GM10248 (cell line): ENCODE results near the gene ATR.
"Not testable (repeated sequence)": the region's sequence is repeated elsewhere in the genome, so short reads cannot be mapped to it uniquely, and the experiment has no call there.

Experiments used
- CTCF ChIA-PET: fragments of 300-600 bp; sonication (Branson Sonifier 250); formaldehyde crosslinking; extraction: SDS; loops from one replicate; lab custom pipeline; 2021; ENCODE audit warnings: antibody characterized with exemption; lab: Yijun Ruan, JAX
- POLR2A ChIA-PET: fragments of 350-650 bp; sonication (Branson Sonifier 250); formaldehyde crosslinking; extraction: SDS; loops from one replicate; lab custom pipeline; 2020; ENCODE audit warnings: antibody characterized with exemption; lab: Yijun Ruan, JAX
- DNase-seq: peaks from one replicate; pipeline ENCODE4 v3.0.0; 2012; ENCODE audit errors: extremely low spot score
- CTCF ChIP-seq: IDR thresholded peaks from 2 replicates; pipeline ENCODE4 v1.5.1; 2012; ENCODE audit warnings: mild to moderate bottlenecking, low read depth; ENCODE audit errors: extremely low read depth, missing control alignments, control extremely low read depth

Gene ATR

GRCh38 chr3:142595951-142596725 lies 17.6 kb upstream of the ATR start, which contains the start of gene PLS1:
PLS1 (plus strand) TSS chr3:142596393; CDS start chr3:142664238, 67,845 bp downstream.
- no peak for TF ChIP-seq CTCF
- POLR2A ChIA-PET = no interaction called here
- CTCF ChIA-PET = interaction anchor here (1.8 kb wide), 1 partner anchor 14 kb away, joined by 8 read pairs; no protein-coding TSS in a partner anchor
- DNase-seq = peak; percentile 91

- no peak for DNase-seq
- CTCF ChIA-PET = no interaction called here
- POLR2A ChIA-PET = no interaction called here
- no peak for TF ChIP-seq CTCF
Observed at GRCh38 chr3:142595581-142595950, 17.0 kb upstream of the ATR start.

- POLR2A ChIA-PET = no interaction called here
Observed at GRCh38 chr3:142595141-142595540, 16.6 kb upstream of the ATR start.

GRCh38 chr3:142592268-142592667 lies 13.7 kb upstream of the ATR start:
- not testable (repeated sequence) for DNase-seq
- ChIA-PET POLR2A (interaction anchor here (0.6 kb wide), 1 partner anchor 61 kb away, joined by 3 read pairs; no protein-coding TSS in a partner anchor), CTCF (interaction anchor here (1.5 to 2.3 kb wide), 2 partner anchors 10 to 18 kb away, joined by 5 to 6 read pairs; no protein-coding TSS in a partner anchor)

More at GRCh38 chr3:142595141-142595540, 16.6 kb upstream of the ATR start:
- no peak for TF ChIP-seq CTCF
- CTCF ChIA-PET = no interaction called here
- DNase-seq = no peak

GRCh38 chr3:142588703-142589102 lies 10.2 kb upstream of the ATR start:
- DNase-seq = no peak
- ChIA-PET CTCF (interaction anchor here (1.5 to 1.8 kb wide), 2 partner anchors 9 to 16 kb away, joined by 3 to 6 read pairs; partner anchors contain the start of gene ATR), POLR2A (interaction anchor here (0.6 kb wide), 1 partner anchor 412 kb away, joined by 3 read pairs; no protein-coding TSS in a partner anchor)
- no peak for TF ChIP-seq CTCF

GRCh38 chr3:142586803-142587406 lies 8.4 kb upstream of the ATR start:
- ChIA-PET POLR2A (no interaction called here), CTCF (interaction anchor here (0.7 to 1.4 kb wide), 6 partner anchors 9 to 404 kb away, joined by 3 to 11 read pairs (median 4); partner anchors contain the start of gene ATR)
- TF ChIP-seq CTCF = peak; percentile 40
- DNase-seq = peak; percentile 39

- CTCF ChIA-PET = interaction anchor here (0.9 to 1.8 kb wide), 3 partner anchors 9 to 413 kb away, joined by 3 to 5 read pairs (median 3); no protein-coding TSS in a partner anchor
- POLR2A ChIA-PET = interaction anchor here (0.5 kb wide), 1 partner anchor 94 kb away, joined by 4 read pairs; no protein-coding TSS in a partner anchor
- DNase-seq = not testable (repeated sequence)
Observed at GRCh38 chr3:142581070-142581469, 2.5 kb upstream of the ATR start.
